Cardiac septum (tissue), 1 donor: ENCODE data around the gene HOPX. TPM values are rescaled to one million over a fixed set of nuclear protein-coding genes. Genes with fewer than 3 reads are reported as not detected.
"Not testable (repeated sequence)": the region's sequence is repeated elsewhere in the genome, so short reads cannot be mapped to it uniquely, and the experiment has no call there.

Experiments used
- DNase-seq: peaks from one replicate; pipeline ENCODE4 v3.0.0-alpha.2; 2020; ENCODE audit warnings: low spot score
- intact Hi-C: fragments of 100-400 bp; cut with DNase I; formaldehyde crosslinking; loops from one replicate; pipeline ENCODE4 v1.14.0; 2022
- long read RNA-seq: library from polyadenylated mRNA; unstranded; transcript quantifications from one replicate; pipeline ENCODE4 v2.0.0, GENCODE V29; 2021
- total RNA-seq: library from RNA; stranded (reverse); fragmentation: NEBNext Ultra II Directional; extraction: Animal tissue kit (Norgen Biotek cat#: 25700); gene quantifications from one replicate; pipeline ENCODE4 v1.2.1, GENCODE V29; 2021
- donor health status: DM: no; HTN: no; CAD: no.

Gene HOPX, protein sequence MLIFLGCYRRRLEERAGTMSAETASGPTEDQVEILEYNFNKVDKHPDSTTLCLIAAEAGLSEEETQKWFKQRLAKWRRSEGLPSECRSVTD
- total RNA-seq = 5.2 TPM
- long read RNA-seq, partial matches to known transcripts = 0 of 8 reads
- long read RNA-seq, other reads (novel, unspliced or antisense) = 0 of 8 reads

DNA sequence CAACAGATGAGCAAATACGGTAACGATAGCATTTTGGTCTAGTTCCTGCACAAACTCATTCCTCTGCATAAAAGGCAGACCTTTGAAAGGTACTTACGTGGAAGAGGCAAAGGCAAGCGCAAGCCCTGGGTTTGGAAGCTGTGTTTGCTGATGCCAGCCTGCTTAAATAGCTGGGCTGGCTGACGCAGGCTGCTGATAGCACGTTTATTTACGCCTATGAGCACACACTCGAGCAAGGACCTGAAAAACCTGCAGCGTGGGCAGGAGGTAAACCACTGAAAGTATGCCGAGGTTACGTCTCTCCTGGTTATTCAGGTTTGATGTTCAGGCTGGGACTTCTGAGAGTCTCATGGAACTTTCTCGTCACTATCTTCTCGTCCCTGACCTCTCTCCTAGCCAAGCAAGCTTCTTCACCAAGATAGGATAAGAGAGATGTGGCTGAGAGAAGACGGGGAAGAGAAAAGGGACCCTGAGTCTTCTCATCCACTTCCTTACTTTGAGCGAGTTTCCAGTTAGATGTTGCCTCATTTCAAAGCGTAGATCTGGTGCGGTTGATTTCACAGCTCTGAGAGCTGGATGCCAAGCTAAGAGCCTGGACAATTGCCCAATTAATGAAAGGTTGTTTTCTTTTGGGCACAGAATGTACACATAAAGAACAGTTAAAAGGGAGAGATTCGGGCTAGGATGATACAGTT is at the start of gene HOPX:
TSS of gene HOPX (minus strand) at position 139 of the 695 bp plus-strand sequence. CDS start 23,480 bp downstream, outside the sequence.
- DNase-seq = no peak
- intact Hi-C loops = no loop called here

- intact Hi-C loops = no loop called here
- DNase-seq = no peak
These were observed 49.0 kb upstream of the HOPX start for GRCh38 chr4:56730097-56730496.

DNA sequence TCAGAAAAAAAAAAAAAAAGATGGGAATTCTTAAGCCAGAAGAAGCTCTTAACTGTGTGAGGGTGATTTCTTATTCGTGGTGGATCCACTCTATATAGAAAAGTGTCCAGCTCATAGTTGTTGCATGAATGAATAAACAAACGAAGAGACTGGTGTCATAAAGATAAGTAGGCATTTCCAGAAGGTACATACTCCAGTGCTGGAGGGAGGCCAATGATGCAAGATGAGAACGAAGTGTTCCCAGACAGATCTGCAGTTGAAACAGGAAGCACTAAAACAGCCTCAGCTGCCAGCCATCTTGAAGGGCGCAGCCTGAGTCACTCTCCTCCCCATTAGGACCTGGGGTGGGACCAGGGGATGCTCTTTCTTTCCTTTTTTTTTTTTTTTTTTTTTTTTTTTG is 47.4 kb upstream of the HOPX start:
- intact Hi-C loops = loop anchor here (5.0 kb wide), 1 partner anchor 71 kb away; no protein-coding TSS in a partner anchor
- DNase-seq = no peak

GRCh38 chr4:56727150-56727549 is 46.1 kb upstream of the HOPX start:
- intact Hi-C loops = loop anchor here (5.0 kb wide), 1 partner anchor 70 kb away; no protein-coding TSS in a partner anchor
- DNase-seq = no peak

DNA sequence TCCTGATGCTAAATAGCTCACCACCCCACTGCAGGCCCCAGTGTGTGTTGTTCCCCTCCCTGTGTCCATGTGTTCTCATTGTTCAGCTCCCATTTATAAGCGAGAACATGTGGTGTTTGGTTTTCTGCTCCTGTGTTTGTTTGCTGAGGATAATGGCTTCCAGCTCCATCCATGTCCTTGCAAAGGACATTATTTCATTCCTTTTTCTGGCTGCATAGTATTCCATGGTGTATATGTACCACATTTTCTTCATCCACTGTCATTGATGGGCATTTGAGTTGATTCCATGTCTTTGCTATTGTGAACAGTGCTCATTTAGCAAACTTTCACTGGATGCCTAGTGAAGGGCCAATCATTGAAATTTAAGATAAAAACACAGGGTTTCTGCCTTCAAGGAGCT is 45.5 kb upstream of the HOPX start:
- DNase-seq = not testable (repeated sequence)
- intact Hi-C loops = loop anchor here (5.0 kb wide), 1 partner anchor 69 kb away; no protein-coding TSS in a partner anchor

DNA sequence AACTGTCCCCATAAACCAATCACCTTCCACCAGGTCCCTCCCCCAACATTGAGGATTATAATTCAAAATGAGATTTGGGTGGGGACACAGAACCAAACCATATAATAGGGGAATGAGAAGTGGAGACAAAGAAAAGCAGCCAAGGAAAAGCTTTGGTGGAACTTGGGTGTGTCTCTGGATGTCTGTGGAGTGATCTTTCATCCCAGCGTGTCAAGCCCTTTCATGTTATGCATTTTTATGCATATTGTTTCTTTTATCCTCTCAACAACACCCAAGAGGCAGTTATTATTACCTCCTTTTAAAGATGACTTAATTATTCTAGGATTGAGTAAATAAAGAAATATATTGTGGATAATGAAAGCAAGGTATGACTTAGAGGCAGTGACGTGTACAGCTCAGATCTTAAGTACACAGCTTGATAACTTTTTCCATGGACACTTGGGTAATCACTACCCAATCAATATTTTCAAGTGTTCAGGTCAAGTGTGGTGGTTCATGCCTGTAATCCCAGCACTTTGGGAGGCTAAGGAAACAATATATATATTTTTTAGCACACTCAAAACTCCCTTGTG is 42.6 kb upstream of the HOPX start:
- intact Hi-C loops = no loop called here
- no peak for DNase-seq

GRCh38 chr4:56723201-56723605 is 42.1 kb upstream of the HOPX start:
- no peak for DNase-seq
- intact Hi-C loops = no loop called here

GRCh38 chr4:56708146-56708545 is 27.1 kb upstream of the HOPX start:
- intact Hi-C loops = no loop called here
- DNase-seq = no peak

DNA sequence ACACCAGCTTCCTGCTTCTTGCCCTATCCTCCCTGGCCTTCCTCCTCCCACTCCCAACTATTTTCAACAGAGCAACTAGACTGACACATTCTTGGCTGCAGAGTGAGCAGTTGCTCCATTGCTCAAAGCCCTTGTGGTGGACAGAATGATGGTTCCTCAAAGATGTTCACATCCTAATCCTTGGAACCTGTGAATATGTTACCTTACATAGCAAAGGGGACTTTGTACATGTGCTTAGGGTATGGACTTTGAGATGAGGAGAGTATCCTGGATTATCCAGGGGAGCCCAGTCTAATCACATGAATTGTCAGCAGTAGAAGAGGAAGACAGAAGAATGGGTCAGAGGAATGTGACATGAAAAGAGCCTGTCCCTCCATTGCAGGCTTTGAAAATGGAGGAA is 24.9 kb upstream of the HOPX start:
- intact Hi-C loops = no loop called here
- DNase-seq = no peak

GRCh38 chr4:56705334-56705733 is 24.2 kb upstream of the HOPX start:
- no peak for DNase-seq
- intact Hi-C loops = no loop called here

- DNase-seq = no peak
- intact Hi-C loops = no loop called here
These were observed 23.2 kb upstream of the HOPX start for GRCh38 chr4:56704089-56704871.

- intact Hi-C loops = no loop called here
- no peak for DNase-seq
These were observed 22.3 kb upstream of the HOPX start for GRCh38 chr4:56703378-56703777.

GRCh38 chr4:56701644-56702043 is 20.5 kb upstream of the HOPX start:
- no peak for DNase-seq
- intact Hi-C loops = no loop called here

- DNase-seq = no peak
- intact Hi-C loops = no loop called here
These were observed 20.0 kb upstream of the HOPX start for GRCh38 chr4:56701161-56701480.

DNA sequence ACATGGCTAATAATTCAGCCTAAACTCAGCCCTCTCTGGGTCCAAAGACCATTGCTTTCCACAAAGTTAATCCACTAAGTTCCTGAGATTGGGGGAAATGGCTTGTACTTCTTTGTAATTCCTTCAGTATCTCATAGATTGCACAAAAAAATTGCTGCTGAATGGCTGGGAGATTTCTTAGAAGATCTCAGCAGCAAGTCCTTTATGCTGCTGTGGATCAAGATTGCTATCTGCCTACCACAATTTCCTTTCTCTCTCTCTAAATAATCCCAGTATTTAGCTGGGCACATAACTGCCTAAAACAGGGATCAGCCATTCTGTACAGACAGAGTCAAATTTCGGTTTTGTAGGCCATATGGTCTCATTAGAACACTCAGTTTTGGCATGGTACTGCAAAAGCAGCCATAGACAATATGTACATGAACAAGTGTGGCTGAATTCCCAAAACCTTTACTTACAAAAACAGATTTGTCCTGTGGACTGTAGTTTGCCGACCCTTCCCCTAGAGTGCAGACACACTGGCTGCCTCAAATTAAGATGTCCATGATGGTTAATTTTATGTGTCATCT is 18.5 kb upstream of the HOPX start:
- intact Hi-C loops = no loop called here
- no peak for DNase-seq

GRCh38 chr4:56698329-56698728 is 17.2 kb upstream of the HOPX start:
- DNase-seq = no peak
- intact Hi-C loops = no loop called here

GRCh38 chr4:56696056-56696455 is 15.0 kb upstream of the HOPX start:
- no peak for DNase-seq
- intact Hi-C loops = no loop called here

DNA sequence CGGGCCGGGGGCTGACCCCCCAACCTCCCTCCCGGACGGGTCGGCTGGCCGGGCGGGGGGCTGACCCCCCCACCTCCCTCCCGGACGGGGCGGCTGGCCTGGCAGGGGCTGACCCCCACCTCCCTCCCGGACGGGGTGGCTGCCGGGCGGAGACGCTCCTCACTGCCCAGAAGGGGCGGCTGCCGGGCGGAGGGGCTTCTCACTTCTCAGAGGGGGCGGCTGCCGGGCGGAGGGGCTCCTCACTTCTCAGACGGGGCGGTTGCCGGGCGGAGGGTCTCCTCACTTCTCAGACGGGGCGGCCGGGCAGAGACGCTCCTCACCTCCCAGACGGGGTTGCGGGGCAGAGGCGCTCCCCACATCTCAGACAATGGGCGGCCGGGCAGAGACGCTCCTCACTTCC is 12.4 kb upstream of the HOPX start:
- DNase-seq, intact Hi-C loops: not testable (repeated sequence)

DNA sequence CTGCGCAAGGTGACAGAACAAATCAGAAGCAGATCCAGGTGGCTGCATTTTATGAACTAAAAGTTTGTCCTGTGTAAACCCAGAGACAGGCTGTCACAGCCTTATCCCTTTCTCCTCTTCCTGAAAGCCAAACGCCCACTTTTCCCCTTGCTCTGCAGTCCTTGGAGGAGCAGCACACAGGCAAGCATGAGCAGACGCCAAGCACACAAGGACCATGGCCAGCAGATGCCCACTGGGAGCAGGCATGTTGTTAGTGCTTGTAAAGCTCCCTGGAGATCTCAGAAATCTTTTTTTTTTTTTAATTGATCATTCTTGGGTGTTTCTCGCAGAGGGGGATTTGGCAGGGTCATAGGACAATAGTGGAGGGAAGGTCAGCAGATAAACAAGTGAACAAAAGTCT is 11.5 kb upstream of the HOPX start:
- DNase-seq = no peak
- intact Hi-C loops = no loop called here

DNA sequence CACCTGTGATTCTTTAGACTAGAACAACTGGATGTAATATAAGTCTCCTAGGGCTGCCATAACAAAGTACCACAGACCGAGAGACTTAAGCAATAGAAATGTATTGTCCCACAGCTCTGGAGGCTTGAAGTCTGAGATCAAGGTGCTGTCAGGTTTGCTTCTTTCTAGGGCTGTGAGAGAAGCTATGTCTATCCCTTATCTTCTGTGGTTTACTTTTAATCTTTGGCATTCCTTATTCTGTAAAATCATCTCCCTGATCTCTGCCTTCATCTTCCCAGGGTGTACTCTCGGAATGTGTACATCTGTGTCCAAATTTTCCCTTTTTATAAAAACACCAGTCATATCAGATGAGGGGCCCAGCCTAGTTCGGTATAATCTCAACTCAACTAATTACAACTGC is 10.3 kb upstream of the HOPX start:
- DNase-seq = no peak
- intact Hi-C loops = no loop called here
